ENCODE results near the gene TP53AIP1. TPM values are rescaled to one million over a fixed set of nuclear protein-coding genes. Genes with fewer than 3 reads are reported as not detected.

TP53AIP1 gene
- total and polyA plus RNA-seq, 9 donors: 0.02 to 1.5 (median 0.31) TPM; not detected in 5

DNA sequence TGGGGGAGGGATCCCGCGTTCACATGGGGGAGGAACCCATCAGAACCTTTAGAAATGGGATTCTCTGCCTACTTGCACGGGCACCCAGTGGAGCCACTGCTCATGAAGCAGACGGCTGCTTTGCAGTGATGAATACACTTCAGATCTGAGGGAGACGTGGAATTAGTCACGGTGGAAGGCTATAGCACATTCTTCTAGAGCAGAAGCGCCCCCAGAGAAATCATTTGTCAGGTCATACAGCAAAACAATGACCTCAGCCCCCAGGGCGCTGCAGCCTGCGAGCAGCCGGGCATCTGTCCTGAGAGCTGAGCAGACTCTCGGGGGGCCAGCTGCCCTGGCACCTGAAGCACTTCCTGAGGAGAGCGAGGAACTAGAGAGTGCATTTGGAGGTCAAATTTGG is 12.7 kb downstream of the TP53AIP1 start:
- H3K27ac ChIP-seq: no peak overlapping the region
- TF ChIP-seq EP300 (IDR thresholded peaks at IDR 0.05): no peak
- no peak for TF ChIP-seq POLR2A (IDR thresholded peaks at IDR 0.05)
- no peak for TF ChIP-seq CTCF (IDR thresholded peaks at IDR 0.05)
- intact Hi-C loops (cut with DNase I): no loop called here
- DNase-seq: no peak
- H3K4me1 ChIP-seq (ENCODE audit: insufficient read depth): no peaks in the 10 kb centered on the region
- 24 to 26% (median 25%) methylated on average over 12 of the region's 12 CpGs for WGBS, 3 donors
- H3K27me3 ChIP-seq: no peaks in the 10 kb centered on the region
- no peaks in the 10 kb centered on the region for H3K9me3 ChIP-seq
- H3K36me3 ChIP-seq: no peaks in the 10 kb centered on the region
- H3K4me3 ChIP-seq: no peak overlapping the region

DNA sequence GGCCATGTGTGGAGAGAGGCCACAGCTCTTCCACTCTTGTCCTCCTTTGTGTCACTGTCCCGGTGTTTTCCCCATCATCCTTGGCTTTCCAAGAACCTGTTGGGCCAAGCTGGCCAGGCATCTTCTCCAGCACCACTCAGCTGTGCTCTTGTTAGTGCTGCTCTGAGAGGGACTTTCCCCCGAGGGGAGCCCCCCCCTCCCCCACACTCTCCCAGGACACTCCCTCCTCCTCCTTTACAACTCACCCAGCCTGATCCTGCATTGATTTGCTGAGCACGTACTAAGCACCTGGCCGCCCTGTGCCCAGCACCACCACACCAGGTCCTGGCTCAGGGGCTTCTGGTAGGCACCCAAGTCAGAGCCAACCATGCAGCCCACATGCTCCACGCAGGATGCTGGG is 13.2 kb downstream of the TP53AIP1 start:
- TF ChIP-seq CTCF (IDR thresholded peaks at IDR 0.05): no peak
- TF ChIP-seq EP300 (IDR thresholded peaks at IDR 0.05): no peak
- TF ChIP-seq POLR2A (IDR thresholded peaks at IDR 0.05): no peak
- Histone ChIP-seq H3K36me3 (no peaks in the 10 kb centered on the region), H3K4me3 (no peak overlapping the region), H3K4me1 (ENCODE audit: insufficient read depth) (no peaks in the 10 kb centered on the region), H3K27me3 (no peaks in the 10 kb centered on the region), H3K9me3 (no peaks in the 10 kb centered on the region), H3K27ac (no peak overlapping the region)
- 71 to 76% (median 72%) methylated on average over 5 of the region's 5 CpGs for WGBS, 3 donors
- no peak for DNase-seq
- intact Hi-C loops (cut with DNase I): no loop called here

DNA sequence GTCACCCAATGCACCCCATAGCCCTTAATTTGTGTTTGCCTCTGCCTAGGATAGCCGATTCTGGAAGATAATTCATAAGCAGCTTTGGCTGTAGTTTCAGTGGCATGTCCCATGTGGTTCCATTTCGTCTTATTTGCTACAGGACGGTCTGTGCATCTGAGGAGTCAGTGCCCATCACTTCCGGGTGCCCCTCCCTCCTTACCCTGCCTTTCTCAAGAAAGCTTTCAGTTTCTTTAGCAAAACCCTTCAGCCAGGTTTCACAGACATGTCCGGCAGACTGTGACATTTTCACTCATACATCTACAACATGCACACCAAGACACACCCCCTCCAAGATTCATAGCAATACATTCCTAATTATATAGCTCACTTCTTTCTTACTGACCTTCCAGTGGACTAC is 14.3 kb downstream of the TP53AIP1 start:
- Histone ChIP-seq H3K4me3 (no peak overlapping the region), H3K9me3 (no peaks in the 10 kb centered on the region), H3K4me1 (ENCODE audit: insufficient read depth) (no peaks in the 10 kb centered on the region), H3K27ac (no peak overlapping the region), H3K27me3 (no peaks in the 10 kb centered on the region), H3K36me3 (no peaks in the 10 kb centered on the region)
- no peak for TF ChIP-seq EP300 (IDR thresholded peaks at IDR 0.05)
- no peak for DNase-seq
- 71 to 81% (median 72%) methylated on average over 5 of the region's 5 CpGs for WGBS, 3 donors
- intact Hi-C loops (cut with DNase I): no loop called here

DNA sequence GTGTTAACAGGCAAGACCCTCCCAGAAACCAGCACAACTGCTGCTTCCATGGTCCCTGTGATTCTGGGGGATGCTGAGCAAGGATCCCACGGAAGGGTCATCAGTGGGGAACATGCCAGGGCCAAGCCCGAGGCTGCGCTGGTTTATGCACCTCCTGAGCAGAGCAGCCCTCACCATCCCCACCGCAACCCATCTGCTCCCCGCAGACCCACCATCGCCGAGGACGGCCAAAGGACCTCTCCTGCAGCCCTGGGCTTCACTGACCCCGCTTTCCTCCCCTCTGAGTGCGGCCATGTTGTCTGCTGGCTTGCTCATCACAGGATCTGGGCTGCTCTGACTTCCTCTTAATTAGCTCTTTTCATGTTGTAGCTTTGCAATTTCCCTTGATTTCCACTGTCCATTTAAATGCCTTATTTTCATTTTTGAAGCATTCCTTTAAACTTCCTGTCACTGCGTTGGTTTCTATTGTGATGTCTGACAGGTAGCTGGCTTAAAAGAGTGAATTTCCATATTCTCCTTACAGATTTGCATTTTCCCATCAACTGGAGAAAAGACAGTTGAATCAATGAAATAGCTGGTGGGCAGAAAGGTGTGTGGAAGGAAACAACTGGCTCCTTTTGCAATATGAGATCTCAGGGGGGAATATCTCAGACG is 14.9 kb downstream of the TP53AIP1 start:
- no peaks in the 10 kb centered on the region for H3K4me1 ChIP-seq (ENCODE audit: insufficient read depth)
- 81 to 84% (median 83%) methylated on average over 12 of the region's 12 CpGs for WGBS, 3 donors
- no peaks in the 10 kb centered on the region for H3K36me3 ChIP-seq
- H3K27me3 ChIP-seq: no peaks in the 10 kb centered on the region
- no peak for TF ChIP-seq EP300 (IDR thresholded peaks at IDR 0.05)
- no peak for TF ChIP-seq CTCF (IDR thresholded peaks at IDR 0.05)
- no peak for TF ChIP-seq POLR2A (IDR thresholded peaks at IDR 0.05)
- H3K27ac ChIP-seq: no peak overlapping the region
- no peak overlapping the region for H3K4me3 ChIP-seq
- intact Hi-C loops (cut with DNase I): no loop called here
- no peak for DNase-seq
- no peaks in the 10 kb centered on the region for H3K9me3 ChIP-seq

DNA sequence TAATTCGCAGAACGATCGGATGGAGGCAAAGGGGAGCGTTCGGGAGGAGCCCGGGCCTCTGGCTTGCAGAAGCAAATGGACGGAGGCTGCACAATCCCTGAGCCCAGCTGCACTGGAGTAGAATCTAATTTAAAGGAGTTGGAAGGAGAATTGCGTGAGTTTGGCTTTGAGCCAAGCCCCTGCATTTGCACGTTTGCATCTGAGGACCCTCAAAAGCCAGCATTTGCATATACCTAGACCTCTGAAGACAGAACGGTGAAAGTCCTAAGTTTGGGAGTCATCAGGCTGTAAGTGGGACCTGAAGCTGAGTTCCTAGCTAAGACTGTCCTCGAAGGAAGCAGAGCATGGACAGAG is 15.6 kb downstream of the TP53AIP1 start:
- no peaks in the 10 kb centered on the region for H3K36me3 ChIP-seq
- no peak overlapping the region for H3K4me3 ChIP-seq
- TF ChIP-seq CTCF (IDR thresholded peaks at IDR 0.05) (no peak), EP300 (IDR thresholded peaks at IDR 0.05) (no peak), POLR2A (IDR thresholded peaks at IDR 0.05) (no peak)
- H3K4me1 ChIP-seq (ENCODE audit: insufficient read depth): no peaks in the 10 kb centered on the region
- DNase-seq: no peak
- WGBS, 3 donors: 69 to 80% (median 75%) methylated on average over 11 of the region's 11 CpGs
- H3K27me3 ChIP-seq: no peaks in the 10 kb centered on the region
- intact Hi-C loops (cut with DNase I): no loop called here
- H3K9me3 ChIP-seq: no peaks in the 10 kb centered on the region
- no peak overlapping the region for H3K27ac ChIP-seq

Data from ovary (tissue), 9 donors.